ENCODE measurements around the gene CRYM.
A peak's percentile ranks its signal among the peaks of the same experiment; 100 is the strongest.
"Not testable (repeated sequence)": the region's sequence is repeated elsewhere in the genome, so short reads cannot be mapped to it uniquely, and the experiment has no call there.

CRYM gene

DNA sequence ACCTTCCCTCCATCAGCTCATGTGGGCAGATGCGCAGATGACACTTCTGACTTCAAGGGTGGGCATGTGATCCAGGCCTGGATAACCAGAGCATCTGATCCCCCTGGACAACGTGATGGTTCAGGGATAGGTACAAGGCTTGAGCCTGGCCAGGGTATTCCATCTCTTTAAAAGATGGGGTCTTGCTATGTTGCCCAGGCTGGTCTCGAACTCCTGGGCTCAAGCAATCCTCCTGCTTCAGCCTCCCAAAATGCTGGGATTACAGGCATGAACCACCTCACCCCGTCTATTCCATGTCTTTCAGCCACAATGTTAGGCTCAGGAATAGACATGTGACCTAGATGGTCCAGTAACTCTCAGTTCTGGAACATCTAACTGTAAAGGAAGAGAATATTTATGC is 20.8 kb downstream of the CRYM start:
- Histone ChIP-seq H3K9me3 (ENCODE audit: control insufficient read depth, low read length) (no peaks in the 10 kb centered on the region), H3K36me3 (ENCODE audit: control insufficient read depth, insufficient read depth, low read length) (no peaks in the 10 kb centered on the region), H3K4me1 (ENCODE audit: control insufficient read depth, insufficient read depth, low read length) (peaks cover 18% of the 10 kb centered on the region), H3K9ac (ENCODE audit: low read length) (no peak overlapping the region), H3K27me3 (ENCODE audit: control insufficient read depth, insufficient read depth, low read length) (no peaks in the 10 kb centered on the region), H3K4me3 (ENCODE audit: low read length) (no peak overlapping the region)

DNA sequence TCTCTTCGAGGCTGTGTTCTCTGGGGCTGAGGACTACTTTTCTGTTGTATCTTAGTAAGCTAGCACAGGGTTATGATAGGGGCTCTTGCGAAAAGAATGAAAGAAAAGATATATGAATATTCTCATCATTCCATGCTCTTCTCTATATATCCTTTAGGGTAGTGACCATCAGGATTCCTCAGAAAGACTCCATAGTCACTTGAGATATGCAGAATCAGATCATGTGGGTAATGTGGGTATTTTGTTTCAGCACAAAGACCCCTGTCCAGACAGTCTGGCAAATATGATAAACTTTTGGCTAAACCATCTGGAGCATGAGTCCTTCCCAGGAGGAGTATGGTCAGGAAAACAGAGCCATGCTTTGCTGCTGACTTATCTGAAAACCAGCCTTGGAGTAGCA is 21.5 kb downstream of the CRYM start:
- H3K9ac ChIP-seq (ENCODE audit: low read length): no peak overlapping the region
- H3K4me1 ChIP-seq (ENCODE audit: control insufficient read depth, insufficient read depth, low read length): peaks cover 14% of the 10 kb centered on the region
- no peaks in the 10 kb centered on the region for H3K9me3 ChIP-seq (ENCODE audit: control insufficient read depth, low read length)
- no peaks in the 10 kb centered on the region for H3K27me3 ChIP-seq (ENCODE audit: control insufficient read depth, insufficient read depth, low read length)
- H3K36me3 ChIP-seq (ENCODE audit: control insufficient read depth, insufficient read depth, low read length): no peaks in the 10 kb centered on the region
- no peak overlapping the region for H3K4me3 ChIP-seq (ENCODE audit: low read length)

DNA sequence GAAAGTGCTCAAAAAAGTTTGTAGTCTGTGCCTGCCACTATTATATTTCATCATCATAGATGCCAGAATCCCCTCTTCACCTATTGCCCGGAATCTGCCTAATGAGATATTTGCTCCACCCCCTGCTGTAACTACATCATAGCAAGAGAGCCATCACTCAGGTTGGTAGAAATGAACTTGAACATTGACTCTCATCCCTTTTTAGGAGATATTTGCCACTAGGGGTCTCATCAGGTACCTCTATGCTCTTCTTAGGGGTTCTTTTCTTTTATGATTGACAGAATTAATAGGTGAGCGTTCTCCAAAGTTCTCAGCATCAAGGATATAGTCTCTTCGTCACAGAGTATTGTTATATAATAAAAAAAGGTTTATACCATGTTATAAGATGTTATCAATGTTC is 24.6 kb downstream of the CRYM start:
- Histone ChIP-seq H3K27me3 (ENCODE audit: control insufficient read depth, insufficient read depth, low read length) (no peaks in the 10 kb centered on the region), H3K9me3 (ENCODE audit: control insufficient read depth, low read length) (no peaks in the 10 kb centered on the region), H3K9ac (ENCODE audit: low read length) (no peak overlapping the region), H3K36me3 (ENCODE audit: control insufficient read depth, insufficient read depth, low read length) (no peaks in the 10 kb centered on the region), H3K4me3 (ENCODE audit: low read length) (no peak overlapping the region), H3K4me1 (ENCODE audit: control insufficient read depth, insufficient read depth, low read length) (no peaks in the 10 kb centered on the region)

DNA sequence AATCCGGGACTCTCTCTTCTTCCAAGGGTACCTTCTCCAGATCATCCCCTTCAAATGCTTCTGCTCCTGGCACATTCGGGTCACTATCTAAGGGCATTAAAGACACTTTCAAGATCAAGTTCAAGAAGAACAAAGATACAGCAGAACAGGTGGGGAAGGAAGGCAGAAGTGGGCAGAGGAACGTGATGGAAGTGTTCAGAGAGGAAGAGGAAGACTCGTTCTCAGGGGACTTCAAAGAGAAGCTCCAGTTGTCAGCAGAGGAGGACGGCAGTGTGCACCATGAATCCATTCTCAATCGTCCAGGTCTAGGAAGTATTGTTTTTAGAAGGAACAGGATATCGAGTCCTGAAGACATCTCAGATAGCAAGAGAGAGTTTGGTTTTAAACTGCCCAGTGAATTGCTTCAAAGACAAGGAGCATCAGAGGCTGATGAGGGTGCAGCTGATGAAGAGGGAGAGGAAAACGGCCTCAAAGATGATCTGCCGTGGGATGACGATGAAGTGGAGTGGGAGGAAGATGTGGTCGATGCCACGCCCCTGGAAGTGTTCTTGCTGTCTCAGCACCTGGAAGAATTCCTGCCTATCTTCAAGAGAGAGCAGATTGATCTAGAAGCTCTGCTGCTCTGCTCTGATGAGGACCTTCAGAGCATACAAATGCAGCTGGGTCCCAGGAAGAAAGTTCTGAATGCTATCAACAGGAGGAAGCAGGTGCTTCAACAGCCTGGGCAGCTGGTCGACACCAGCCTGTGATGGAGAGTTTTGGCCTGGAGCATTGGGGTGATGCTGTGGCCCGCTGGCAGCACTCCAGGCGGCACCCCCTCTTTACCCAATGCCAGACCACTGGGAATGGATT is 27.8 kb downstream of the CRYM start:
- Histone ChIP-seq H3K4me3 (ENCODE audit: low read length) (no peak overlapping the region), H3K9ac (ENCODE audit: low read length) (no peak overlapping the region), H3K9me3 (ENCODE audit: control insufficient read depth, low read length) (no peaks in the 10 kb centered on the region), H3K36me3 (ENCODE audit: control insufficient read depth, insufficient read depth, low read length) (no peaks in the 10 kb centered on the region), H3K27me3 (ENCODE audit: control insufficient read depth, insufficient read depth, low read length) (no peaks in the 10 kb centered on the region), H3K4me1 (ENCODE audit: control insufficient read depth, insufficient read depth, low read length) (no peaks in the 10 kb centered on the region)

DNA sequence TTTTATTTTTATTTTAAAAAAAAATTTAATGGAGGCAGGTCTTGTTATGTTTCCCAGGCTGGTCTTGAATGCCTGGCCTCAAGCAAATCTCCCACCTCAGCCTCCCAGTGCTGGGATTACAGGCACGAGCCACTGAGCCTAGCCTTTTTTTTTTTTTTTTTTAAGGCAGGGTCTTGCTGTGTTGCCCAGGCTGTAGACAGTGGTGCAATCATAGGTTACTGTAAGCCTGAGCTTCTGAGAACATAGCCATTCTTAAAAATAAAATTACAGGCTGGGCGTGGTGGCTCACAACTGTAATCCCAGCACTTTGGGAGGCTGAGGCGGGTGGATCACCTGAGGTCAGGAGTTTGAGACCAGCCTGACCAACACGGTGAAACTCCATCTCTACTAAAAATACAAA is 29.9 kb downstream of the CRYM start:
- H3K4me3 ChIP-seq (ENCODE audit: low read length); H3K9me3 ChIP-seq (ENCODE audit: control insufficient read depth, low read length); H3K4me1 ChIP-seq (ENCODE audit: control insufficient read depth, insufficient read depth, low read length); H3K36me3 ChIP-seq (ENCODE audit: control insufficient read depth, insufficient read depth, low read length); H3K9ac ChIP-seq (ENCODE audit: low read length); H3K27me3 ChIP-seq (ENCODE audit: control insufficient read depth, insufficient read depth, low read length): not testable (repeated sequence)

DNA sequence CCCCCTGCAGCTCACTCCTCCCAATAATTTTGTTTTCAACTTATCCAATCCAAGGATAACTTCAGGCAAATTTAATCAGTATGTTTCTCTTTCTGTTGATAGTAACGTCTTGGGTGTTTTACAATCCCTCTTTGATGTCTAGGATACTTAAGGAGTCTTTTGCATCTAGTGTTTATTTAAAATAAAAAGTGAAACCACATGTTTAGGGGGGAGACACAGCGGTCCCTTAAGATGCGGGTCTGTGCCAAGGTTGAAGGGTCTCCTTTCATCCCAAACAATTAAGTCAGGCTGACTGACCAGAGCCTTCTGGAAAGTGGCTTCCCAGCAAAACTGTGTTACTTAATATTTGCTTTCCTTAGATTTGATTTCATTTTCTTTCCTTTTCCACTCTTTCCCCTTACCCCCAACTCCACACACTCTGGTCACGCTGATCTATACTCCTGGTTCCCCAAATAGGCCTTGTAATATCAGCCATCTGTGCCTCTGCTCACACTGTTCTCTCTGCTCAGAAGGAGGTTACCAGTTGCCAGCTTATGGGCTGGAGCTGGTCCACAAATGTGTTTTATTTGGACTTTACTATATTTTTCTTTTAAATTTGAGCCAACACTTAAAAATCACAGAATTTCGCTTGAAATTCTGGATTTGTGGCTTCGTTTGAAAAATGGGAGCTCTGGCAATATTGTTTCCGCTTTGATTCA is 33.4 kb downstream of the CRYM start:
- Histone ChIP-seq H3K9ac (ENCODE audit: low read length) (no peak overlapping the region), H3K36me3 (ENCODE audit: control insufficient read depth, insufficient read depth, low read length) (no peaks in the 10 kb centered on the region), H3K27me3 (ENCODE audit: control insufficient read depth, insufficient read depth, low read length) (no peaks in the 10 kb centered on the region), H3K9me3 (ENCODE audit: control insufficient read depth, low read length) (no peaks in the 10 kb centered on the region), H3K4me1 (ENCODE audit: control insufficient read depth, insufficient read depth, low read length) (no peaks in the 10 kb centered on the region), H3K4me3 (ENCODE audit: low read length) (no peak overlapping the region)

DNA sequence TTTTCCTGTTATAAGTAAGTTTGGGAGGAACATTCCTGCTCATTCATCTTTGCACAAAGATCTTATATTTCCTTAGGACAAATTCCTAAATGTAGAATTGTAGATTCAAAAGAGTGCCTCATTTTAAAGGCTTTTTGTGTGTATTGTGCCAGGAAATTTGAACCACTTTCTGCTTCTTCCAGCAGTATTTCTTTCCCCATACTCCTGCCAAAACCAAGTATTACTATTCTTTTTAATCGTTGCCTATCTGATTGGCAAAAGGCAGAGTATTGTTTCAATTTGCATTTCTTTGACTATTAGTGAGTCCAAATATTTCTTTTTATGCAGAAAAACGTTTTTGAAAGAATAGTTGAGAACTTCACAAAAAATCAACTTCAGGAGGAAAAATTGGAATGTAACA is 35.3 kb downstream of the CRYM start:
- Histone ChIP-seq H3K27me3 (ENCODE audit: control insufficient read depth, insufficient read depth, low read length) (no peaks in the 10 kb centered on the region), H3K36me3 (ENCODE audit: control insufficient read depth, insufficient read depth, low read length) (no peaks in the 10 kb centered on the region), H3K4me3 (ENCODE audit: low read length) (no peak overlapping the region), H3K9me3 (ENCODE audit: control insufficient read depth, low read length) (no peaks in the 10 kb centered on the region), H3K9ac (ENCODE audit: low read length) (no peak overlapping the region), H3K4me1 (ENCODE audit: control insufficient read depth, insufficient read depth, low read length) (no peaks in the 10 kb centered on the region)

DNA sequence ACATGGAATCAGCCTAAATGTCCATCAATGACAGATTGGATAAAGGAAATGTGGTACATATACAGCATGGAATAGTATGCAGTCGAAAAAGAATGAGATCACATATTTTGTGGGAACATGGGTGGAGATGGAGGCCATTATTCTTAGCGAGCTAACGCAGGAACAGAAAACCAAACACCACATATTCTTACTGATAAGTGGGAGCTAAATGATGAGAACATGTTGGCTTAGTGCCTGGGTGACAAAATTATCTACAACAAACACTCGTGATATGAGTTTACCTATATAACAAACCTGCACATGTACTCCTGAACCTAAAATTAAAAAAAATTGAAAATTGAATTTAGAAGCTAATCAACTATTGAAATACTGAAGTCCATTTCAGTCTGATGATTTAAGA is 38.4 kb downstream of the CRYM start:
- Histone ChIP-seq H3K9ac (ENCODE audit: low read length) (no peak overlapping the region), H3K36me3 (ENCODE audit: control insufficient read depth, insufficient read depth, low read length) (no peaks in the 10 kb centered on the region), H3K9me3 (ENCODE audit: control insufficient read depth, low read length) (no peaks in the 10 kb centered on the region), H3K4me3 (ENCODE audit: low read length) (no peak overlapping the region), H3K4me1 (ENCODE audit: control insufficient read depth, insufficient read depth, low read length) (no peaks in the 10 kb centered on the region), H3K27me3 (ENCODE audit: control insufficient read depth, insufficient read depth, low read length) (no peaks in the 10 kb centered on the region)

DNA sequence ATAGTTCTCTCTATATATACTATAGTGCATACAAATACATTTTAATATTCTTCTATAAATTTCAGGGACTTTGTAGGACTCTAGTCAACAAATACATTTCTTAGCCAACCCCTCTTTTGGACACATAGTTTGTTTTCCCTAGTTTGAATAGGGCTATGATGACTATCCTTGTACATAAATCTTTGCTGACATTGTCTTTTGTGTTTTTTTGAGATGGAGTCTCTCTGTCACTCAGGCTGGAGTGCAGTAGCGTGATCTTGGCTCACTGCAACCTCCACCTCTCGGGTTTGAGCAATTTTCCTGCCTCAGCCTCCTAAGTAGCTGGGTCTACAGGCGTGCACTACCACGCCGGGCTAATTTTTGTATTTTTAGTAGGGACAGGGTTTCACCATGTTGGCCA is 41.3 kb downstream of the CRYM start:
- no peaks in the 10 kb centered on the region for H3K36me3 ChIP-seq (ENCODE audit: control insufficient read depth, insufficient read depth, low read length)
- H3K27me3 ChIP-seq (ENCODE audit: control insufficient read depth, insufficient read depth, low read length): no peaks in the 10 kb centered on the region
- no peaks in the 10 kb centered on the region for H3K4me1 ChIP-seq (ENCODE audit: control insufficient read depth, insufficient read depth, low read length)
- no peak overlapping the region for H3K9ac ChIP-seq (ENCODE audit: low read length)
- no peak overlapping the region for H3K4me3 ChIP-seq (ENCODE audit: low read length)
- no peaks in the 10 kb centered on the region for H3K9me3 ChIP-seq (ENCODE audit: control insufficient read depth, low read length)

DNA sequence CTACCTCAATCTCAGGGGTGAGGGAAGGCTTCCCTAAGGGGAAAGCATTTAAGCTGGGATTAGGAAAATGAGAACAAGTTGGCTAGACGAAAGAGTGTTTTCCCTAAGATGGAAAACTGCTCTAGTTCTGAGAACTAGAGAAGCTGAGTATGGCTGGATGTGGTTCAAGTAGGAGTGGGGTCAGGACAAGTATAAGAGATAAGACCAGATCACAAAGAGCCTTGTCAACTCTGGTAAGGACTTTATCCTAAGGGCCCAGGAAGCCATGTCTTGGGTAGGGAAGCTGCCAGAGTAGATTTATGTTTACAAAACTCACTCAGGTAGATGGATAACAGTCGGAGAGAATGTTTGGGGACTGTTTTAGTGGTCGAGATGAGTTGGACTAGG is 42.9 kb downstream of the CRYM start:
- no peaks in the 10 kb centered on the region for H3K4me1 ChIP-seq (ENCODE audit: control insufficient read depth, insufficient read depth, low read length)
- H3K36me3 ChIP-seq (ENCODE audit: control insufficient read depth, insufficient read depth, low read length): no peaks in the 10 kb centered on the region
- H3K27me3 ChIP-seq (ENCODE audit: control insufficient read depth, insufficient read depth, low read length): no peaks in the 10 kb centered on the region
- no peak overlapping the region for H3K9ac ChIP-seq (ENCODE audit: low read length)
- no peak overlapping the region for H3K4me3 ChIP-seq (ENCODE audit: low read length)
- H3K9me3 ChIP-seq (ENCODE audit: control insufficient read depth, low read length): no peaks in the 10 kb centered on the region

DNA sequence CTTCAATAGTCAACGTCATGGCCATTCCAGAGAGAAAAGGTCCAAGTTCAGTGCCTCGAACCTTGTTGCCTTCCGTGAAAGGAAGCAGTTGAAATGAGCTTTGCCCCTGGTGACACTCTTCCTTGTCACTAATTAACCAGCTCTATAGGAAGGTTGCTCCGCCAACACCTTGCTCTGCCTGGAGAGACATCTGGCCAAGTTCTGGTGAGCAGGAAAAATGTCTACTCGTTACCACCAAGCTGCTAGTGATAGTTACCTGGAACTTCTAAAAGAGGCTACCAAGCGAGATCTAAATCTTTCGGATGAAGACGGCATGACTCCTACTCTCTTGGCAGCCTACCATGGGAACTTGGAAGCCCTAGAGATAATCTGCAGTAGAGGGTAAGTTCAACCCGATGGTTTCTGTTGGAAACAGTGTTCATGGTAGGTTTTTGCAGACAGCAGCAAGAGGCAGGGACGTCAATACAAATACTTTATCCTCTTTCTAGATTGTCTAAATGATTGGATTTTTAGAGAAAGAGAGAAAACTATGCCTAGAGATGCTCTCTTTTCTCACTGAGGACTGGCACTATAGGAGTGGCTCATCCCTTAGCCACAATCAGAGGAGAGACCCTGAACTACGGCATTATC is 44.5 kb downstream of the CRYM start, which contains the start of gene ANKS4B:
Gene ANKS4B, plus strand, starts transcription at position 179 of the 630 bp plus-strand sequence. Its CDS starts 39 bp downstream, at position 218.
- no peaks in the 10 kb centered on the region for H3K36me3 ChIP-seq (ENCODE audit: control insufficient read depth, insufficient read depth, low read length)
- H3K9ac ChIP-seq (ENCODE audit: low read length): peak within 1 kb of the TSS; percentile 56
- peak within 1 kb of the TSS; percentile 43 for H3K4me3 ChIP-seq (ENCODE audit: low read length)
- no peaks in the 10 kb centered on the region for H3K27me3 ChIP-seq (ENCODE audit: control insufficient read depth, insufficient read depth, low read length)
- no peaks in the 10 kb centered on the region for H3K4me1 ChIP-seq (ENCODE audit: control insufficient read depth, insufficient read depth, low read length)
- no peaks in the 10 kb centered on the region for H3K9me3 ChIP-seq (ENCODE audit: control insufficient read depth, low read length)

DNA sequence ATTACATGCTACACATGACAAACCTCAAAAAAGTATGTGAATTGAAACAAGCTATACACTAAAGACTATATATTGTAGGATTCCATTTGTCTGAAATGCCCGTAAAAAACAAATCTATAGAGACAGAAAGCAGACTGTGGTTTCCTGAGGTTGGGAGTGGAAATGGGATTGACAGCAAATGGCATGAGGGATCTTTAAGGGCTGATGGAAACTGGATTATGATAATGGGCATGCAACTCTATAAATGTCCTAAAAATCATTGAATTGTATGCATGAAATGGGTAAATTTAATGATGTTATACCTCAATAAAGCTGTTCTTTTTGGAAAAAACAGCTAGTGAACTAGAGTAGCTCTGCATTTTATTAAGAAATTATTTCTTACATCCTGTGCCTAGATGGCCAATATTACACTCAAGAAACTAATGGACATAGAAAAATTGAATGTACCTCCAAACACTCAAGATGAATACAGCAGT is 45.0 kb downstream of the CRYM start:
- Histone ChIP-seq H3K9ac (ENCODE audit: low read length) (no peak overlapping the region), H3K4me3 (ENCODE audit: low read length) (no peak overlapping the region)

More for the DNA sequence above, 45.0 kb downstream of the CRYM start:
- no peaks in the 10 kb centered on the region for H3K36me3 ChIP-seq (ENCODE audit: control insufficient read depth, insufficient read depth, low read length)
- no peaks in the 10 kb centered on the region for H3K9me3 ChIP-seq (ENCODE audit: control insufficient read depth, low read length)
- no peaks in the 10 kb centered on the region for H3K27me3 ChIP-seq (ENCODE audit: control insufficient read depth, insufficient read depth, low read length)
- H3K4me1 ChIP-seq (ENCODE audit: control insufficient read depth, insufficient read depth, low read length): no peaks in the 10 kb centered on the region
